Natural killer cell (primary cell): ENCODE data around the gene MAML3. TPM values are rescaled to one million over a fixed set of nuclear protein-coding genes. Genes with fewer than 3 reads are reported as not detected.

Experiments used
- ATAC-seq, 3 donors: fragments of 150-1000 bp in 2 of 3; fragments of 200-7000 bp in 1 of 3; cut with Tn5 transposase; 1 replicate in 1 of 3; 2 replicates in 2 of 3; pipeline ENCODE4 v1.10.0; 2021; ENCODE audit warnings: mild to moderate bottlenecking in 2 of 3, moderate library complexity in 2 of 3
- DNase-seq, 2 donors: peaks; one replicate each; pipeline versions ENCODE4 v3.0.0 to v3.0.0-alpha.2; 2013 to 2021; ENCODE audit warnings: mixed read lengths in 1 of 2
- H3K27ac ChIP-seq: one replicate; pipeline ENCODE4 v1.5.1; 2013; ENCODE audit warnings: mild to moderate bottlenecking, low read length
- H3K27me3 ChIP-seq: one replicate; pipeline ENCODE4 v1.6.1; 2013; ENCODE audit warnings: low read length; ENCODE audit not compliant: control insufficient read depth, insufficient read depth
- H3K36me3 ChIP-seq: one replicate; pipeline ENCODE4 v1.6.1; 2013; ENCODE audit warnings: low read length; ENCODE audit not compliant: control insufficient read depth, insufficient read depth
- H3K4me1 ChIP-seq: one replicate; pipeline ENCODE4 v1.6.1; 2013; ENCODE audit warnings: low read length; ENCODE audit not compliant: control insufficient read depth, insufficient read depth
- H3K4me3 ChIP-seq: one replicate; pipeline ENCODE4 v1.5.1; 2013; ENCODE audit warnings: low read length
- H3K9me3 ChIP-seq: one replicate; pipeline ENCODE4 v1.6.1; 2013; ENCODE audit warnings: low read length; ENCODE audit not compliant: control insufficient read depth, insufficient read depth
- H3K27ac Mint-ChIP-seq, 2 donors: one replicate each; pipeline ENCODE4 v1.8.0; 2022; ENCODE audit warnings: mild to moderate bottlenecking in 2 of 2, mixed read lengths in 2 of 2, moderate library complexity in 1 of 2
- H3K27me3 Mint-ChIP-seq, 2 donors: one replicate each; pipeline ENCODE4 v1.8.0; 2022; ENCODE audit warnings: low read depth in 2 of 2, mixed read lengths in 2 of 2
- H3K36me3 Mint-ChIP-seq: one replicate; pipeline ENCODE4 v1.8.0; 2022; ENCODE audit warnings: mixed read lengths
- H3K4me1 Mint-ChIP-seq, 2 donors: one replicate each; pipeline ENCODE4 v1.8.0; 2022; ENCODE audit warnings: mixed read lengths in 2 of 2
- H3K4me3 Mint-ChIP-seq: one replicate; pipeline ENCODE4 v1.8.0; 2022; ENCODE audit warnings: mild to moderate bottlenecking, moderate library complexity, mixed read lengths
- H3K9me3 Mint-ChIP-seq, 2 donors: one replicate each; pipeline ENCODE4 v1.8.0; 2022; ENCODE audit warnings: mixed read lengths in 2 of 2
- WGBS: methylation state at CpG from one replicate; pipeline ENCODE4 v1.1.7; 2013; ENCODE audit warnings: missing lambda C conversion rate; ENCODE audit not compliant: insufficient coverage; 5-methylcytosine and 5-hydroxymethylcytosine counted together
- intact Hi-C: fragments of 100-400 bp; cut with micrococcal nuclease; formaldehyde crosslinking; loops from one replicate; pipeline ENCODE4 v1.14.2; 2022
- total RNA-seq, 4 donors: library from RNA; stranded (reverse); fragments of 120-200 nt in 1 of 4; gene quantifications; one replicate each; pipeline versions ENCODE4 v1.2.3 to v1.2.4, GENCODE V29; 2013 to 2022
- TF ChIP-seq, protein P1 (sequence below): fragments of 200-600 bp; IDR thresholded peaks from one replicate; pipeline ENCODE4 v1.8.0; 2022; ENCODE audit warnings: antibody characterized with exemption

MAML3 gene
- total RNA-seq, 3 donors from 2014 or later (not counting 1 experiment from before 2014, with no cell fraction given), result 1.7 to 5.6 (median 2.8) TPM

DNA sequence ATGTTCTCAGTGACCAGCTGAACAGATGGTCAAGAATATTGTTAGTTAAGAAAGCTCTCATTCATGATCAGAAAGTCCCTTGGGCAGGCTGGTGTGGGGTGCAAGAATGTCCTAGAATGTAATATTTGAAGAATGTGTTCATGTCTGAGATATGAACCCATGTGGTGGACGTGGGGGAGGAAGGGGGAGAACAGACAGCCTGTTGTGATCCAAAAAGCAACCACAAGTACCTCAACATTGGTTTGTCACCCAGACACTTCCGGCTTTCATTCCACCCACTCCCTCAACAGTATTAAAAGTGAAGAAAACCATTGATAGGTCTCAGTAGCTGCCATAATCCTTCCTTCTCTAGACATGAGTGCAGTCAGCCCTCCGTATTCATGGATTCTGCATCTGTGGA, 82.2 kb downstream of the MAML3 start:
- no peaks in the 10 kb centered on the region for H3K9me3 ChIP-seq
- WGBS, result 0% methylated on average over 2 of the region's 3 CpGs
- H3K27ac ChIP-seq, result peak overlapping the region; percentile 31
- Mint-ChIP-seq H3K36me3 (no peaks in the 10 kb centered on the region), H3K4me3 (peak overlapping the region; percentile 83), H3K4me1 (peaks cover 22 to 26% of the 10 kb centered on the region in 2 donors), H3K9me3 (no peaks in the 10 kb centered on the region), H3K27ac (peak overlapping the region; percentile 67 to 73), H3K27me3 (peaks cover 58 to 76% of the 10 kb centered on the region in 2 donors)
- H3K36me3 ChIP-seq, result no peaks in the 10 kb centered on the region
- peak; percentile 82 to 97 (median 87) for ATAC-seq
- no peak overlapping the region for H3K4me3 ChIP-seq
- intact Hi-C loops, result loop anchor here (2.0 to 5.0 kb wide), 2 partner anchors 79 to 120 kb away; no protein-coding TSS in a partner anchor
- peaks cover 3% of the 10 kb centered on the region for H3K27me3 ChIP-seq
- H3K4me1 ChIP-seq, result peaks cover 27% of the 10 kb centered on the region
- TF ChIP-seq, protein P1, sequence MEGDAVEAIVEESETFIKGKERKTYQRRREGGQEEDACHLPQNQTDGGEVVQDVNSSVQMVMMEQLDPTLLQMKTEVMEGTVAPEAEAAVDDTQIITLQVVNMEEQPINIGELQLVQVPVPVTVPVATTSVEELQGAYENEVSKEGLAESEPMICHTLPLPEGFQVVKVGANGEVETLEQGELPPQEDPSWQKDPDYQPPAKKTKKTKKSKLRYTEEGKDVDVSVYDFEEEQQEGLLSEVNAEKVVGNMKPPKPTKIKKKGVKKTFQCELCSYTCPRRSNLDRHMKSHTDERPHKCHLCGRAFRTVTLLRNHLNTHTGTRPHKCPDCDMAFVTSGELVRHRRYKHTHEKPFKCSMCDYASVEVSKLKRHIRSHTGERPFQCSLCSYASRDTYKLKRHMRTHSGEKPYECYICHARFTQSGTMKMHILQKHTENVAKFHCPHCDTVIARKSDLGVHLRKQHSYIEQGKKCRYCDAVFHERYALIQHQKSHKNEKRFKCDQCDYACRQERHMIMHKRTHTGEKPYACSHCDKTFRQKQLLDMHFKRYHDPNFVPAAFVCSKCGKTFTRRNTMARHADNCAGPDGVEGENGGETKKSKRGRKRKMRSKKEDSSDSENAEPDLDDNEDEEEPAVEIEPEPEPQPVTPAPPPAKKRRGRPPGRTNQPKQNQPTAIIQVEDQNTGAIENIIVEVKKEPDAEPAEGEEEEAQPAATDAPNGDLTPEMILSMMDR, result no peak
- peak; percentile 48 to 85 for DNase-seq

DNA sequence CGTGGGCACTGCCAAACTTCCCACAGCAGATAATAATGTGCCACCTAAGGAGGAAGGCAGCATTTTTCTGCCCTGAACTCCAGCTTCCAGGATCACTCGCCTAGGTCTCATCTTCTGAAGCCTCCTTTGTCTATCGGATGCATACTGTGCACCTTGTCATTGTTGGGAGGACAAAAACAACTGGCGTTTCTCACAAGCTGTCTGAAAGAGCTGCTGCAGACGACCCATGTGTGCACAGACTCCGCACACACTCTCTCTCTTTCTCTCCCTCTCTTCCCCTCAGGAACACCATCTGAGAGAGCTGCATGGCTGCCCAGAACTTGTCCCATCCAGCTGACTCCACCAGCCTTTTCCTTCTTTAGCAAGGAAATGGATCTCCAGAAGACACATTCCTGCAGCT, 83.0 kb downstream of the MAML3 start:
- TF ChIP-seq, protein P1, result no peak
- peaks cover 54 to 76% of the 10 kb centered on the region in 2 donors for H3K27me3 Mint-ChIP-seq
- Histone ChIP-seq H3K4me3 (no peak overlapping the region), H3K27ac (peak overlapping the region; percentile 2), H3K4me1 (peaks cover 20% of the 10 kb centered on the region), H3K36me3 (no peaks in the 10 kb centered on the region), H3K9me3 (no peaks in the 10 kb centered on the region), H3K27me3 (peaks cover 3% of the 10 kb centered on the region)
- H3K4me1 Mint-ChIP-seq, result peaks cover 22 to 26% of the 10 kb centered on the region in 2 donors
- no peaks in the 10 kb centered on the region for H3K36me3 Mint-ChIP-seq
- H3K9me3 Mint-ChIP-seq, result no peaks in the 10 kb centered on the region
- peak overlapping the region; percentile 83 for H3K4me3 Mint-ChIP-seq
- intact Hi-C loops, result loop anchor here (5.0 kb wide), 1 partner anchor 119 kb away; no protein-coding TSS in a partner anchor
- no peak for ATAC-seq
- DNase-seq, result no peak
- H3K27ac Mint-ChIP-seq, result peak overlapping the region; percentile 67 to 73
- WGBS, result 65% methylated on average over 6 of the region's 6 CpGs

DNA sequence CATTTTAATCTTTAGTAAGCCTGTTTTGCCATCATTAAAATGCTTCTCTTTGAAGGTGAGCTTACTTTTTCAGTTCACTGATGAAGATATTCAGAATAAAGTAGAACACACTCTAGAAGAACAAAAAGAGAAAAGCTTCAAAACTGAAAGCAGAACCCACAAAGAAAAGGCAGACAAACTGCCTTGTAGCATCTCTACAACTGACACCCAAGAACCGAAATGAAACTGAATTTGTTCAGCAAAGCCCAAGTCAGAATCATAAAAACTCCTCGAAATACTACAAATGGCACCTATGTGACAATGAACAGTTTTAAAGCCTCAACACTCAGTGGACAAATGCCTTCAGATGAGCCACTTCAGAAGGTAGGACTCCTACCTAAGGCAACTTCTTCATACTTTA, 83.6 kb downstream of the MAML3 start:
- peaks cover 60 to 82% of the 10 kb centered on the region in 2 donors for H3K27me3 Mint-ChIP-seq
- intact Hi-C loops, result loop anchor here (5.0 kb wide), 1 partner anchor 118 kb away; no protein-coding TSS in a partner anchor

More for the DNA sequence above, 83.6 kb downstream of the MAML3 start:
- Mint-ChIP-seq H3K4me1 (peaks cover 22 to 26% of the 10 kb centered on the region in 2 donors), H3K27ac (peak overlapping the region in 1 of 2 donors; percentile 73), H3K36me3 (no peaks in the 10 kb centered on the region), H3K9me3 (no peaks in the 10 kb centered on the region), H3K4me3 (peak overlapping the region; percentile 66)
- TF ChIP-seq, protein P1, result no peak
- Histone ChIP-seq H3K27ac (peak overlapping the region; percentile 2), H3K4me1 (peaks cover 20% of the 10 kb centered on the region), H3K9me3 (no peaks in the 10 kb centered on the region), H3K27me3 (peaks cover 3% of the 10 kb centered on the region), H3K36me3 (no peaks in the 10 kb centered on the region), H3K4me3 (no peak overlapping the region)
- ATAC-seq (peak in 2 of 3 donors; percentile 14 to 30), DNase-seq (peak in 1 of 2 donors; percentile 44)
- WGBS, result 18% methylated on average over 2 of the region's 2 CpGs
